OCI-LY1 (cell line): ENCODE measurements around the gene LEFTY1.

Experiments used
- EZH2 ChIP-seq: fragments of 200-600 bp; sonication (generic), shearing (Covaris generic); IDR thresholded peaks from 2 replicates; pipeline ENCODE4 v1.8.0; 2017; ENCODE audit warnings: borderline replicate concordance, mixed run types, mild to moderate bottlenecking, antibody characterized with exemption, low read length, moderate library complexity, mixed read lengths
- TF ChIP-seq, protein P1 (sequence below): fragments of 200-600 bp; sonication (generic), shearing (Covaris generic); IDR thresholded peaks from 2 replicates; pipeline ENCODE4 v1.5.1; 2017; ENCODE audit warnings: mild to moderate bottlenecking, antibody characterized with exemption, low read length, moderate library complexity, mixed read lengths

DNA sequence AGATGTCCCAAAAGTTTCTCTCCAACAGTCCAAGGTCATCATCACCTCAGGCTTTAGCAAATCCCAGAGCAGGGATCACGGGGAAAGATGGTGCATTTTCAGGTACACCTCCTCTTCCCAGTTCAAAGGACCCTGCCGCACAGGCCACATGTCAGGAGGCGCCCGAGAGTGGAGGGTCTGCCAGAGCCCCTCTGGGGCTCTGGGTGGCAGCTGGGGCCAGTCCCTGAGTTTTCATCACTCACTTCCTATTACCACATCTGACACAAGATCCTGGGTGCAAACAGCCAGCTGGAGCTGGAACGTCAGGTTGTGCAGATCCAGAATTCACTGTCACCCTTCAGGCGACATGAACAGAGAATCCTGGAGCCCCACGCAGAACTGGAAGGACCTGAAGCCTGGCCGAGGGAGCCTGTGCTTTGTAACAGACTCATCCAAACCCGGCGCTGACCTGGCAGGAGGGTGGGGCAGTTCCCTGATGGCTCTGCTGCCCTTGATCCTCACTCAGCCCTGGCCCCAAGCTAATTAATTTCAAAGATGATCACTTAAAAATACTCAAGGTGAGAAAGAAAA lies 15.6 kb downstream of the LEFTY1 start:
- TF ChIP-seq, protein P1, sequence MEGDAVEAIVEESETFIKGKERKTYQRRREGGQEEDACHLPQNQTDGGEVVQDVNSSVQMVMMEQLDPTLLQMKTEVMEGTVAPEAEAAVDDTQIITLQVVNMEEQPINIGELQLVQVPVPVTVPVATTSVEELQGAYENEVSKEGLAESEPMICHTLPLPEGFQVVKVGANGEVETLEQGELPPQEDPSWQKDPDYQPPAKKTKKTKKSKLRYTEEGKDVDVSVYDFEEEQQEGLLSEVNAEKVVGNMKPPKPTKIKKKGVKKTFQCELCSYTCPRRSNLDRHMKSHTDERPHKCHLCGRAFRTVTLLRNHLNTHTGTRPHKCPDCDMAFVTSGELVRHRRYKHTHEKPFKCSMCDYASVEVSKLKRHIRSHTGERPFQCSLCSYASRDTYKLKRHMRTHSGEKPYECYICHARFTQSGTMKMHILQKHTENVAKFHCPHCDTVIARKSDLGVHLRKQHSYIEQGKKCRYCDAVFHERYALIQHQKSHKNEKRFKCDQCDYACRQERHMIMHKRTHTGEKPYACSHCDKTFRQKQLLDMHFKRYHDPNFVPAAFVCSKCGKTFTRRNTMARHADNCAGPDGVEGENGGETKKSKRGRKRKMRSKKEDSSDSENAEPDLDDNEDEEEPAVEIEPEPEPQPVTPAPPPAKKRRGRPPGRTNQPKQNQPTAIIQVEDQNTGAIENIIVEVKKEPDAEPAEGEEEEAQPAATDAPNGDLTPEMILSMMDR: no peak
- no peak for TF ChIP-seq EZH2
